Rectal smooth muscle tissue (tissue), 1 donor: Measurements from ENCODE around the gene KRT72.

Experiments used
- H3K27ac ChIP-seq: one replicate; pipeline ENCODE4 v1.7.0; 2013; ENCODE audit warnings: low read depth, low read length, inconsistent platforms
- H3K27me3 ChIP-seq: one replicate; pipeline ENCODE4 v1.7.0; 2013; ENCODE audit warnings: low read length; ENCODE audit not compliant: control insufficient read depth, insufficient read depth
- H3K36me3 ChIP-seq: one replicate; pipeline ENCODE4 v1.7.0; 2013; ENCODE audit warnings: low read length; ENCODE audit not compliant: control insufficient read depth, insufficient read depth
- H3K4me1 ChIP-seq: one replicate; pipeline ENCODE4 v1.7.0; 2013; ENCODE audit warnings: low read length; ENCODE audit not compliant: control insufficient read depth, insufficient read depth
- H3K4me3 ChIP-seq: one replicate; pipeline ENCODE4 v1.7.0; 2013; ENCODE audit warnings: low read length
- H3K9ac ChIP-seq: one replicate; pipeline ENCODE4 v1.7.0; 2013; ENCODE audit warnings: low read length

Gene KRT72

DNA sequence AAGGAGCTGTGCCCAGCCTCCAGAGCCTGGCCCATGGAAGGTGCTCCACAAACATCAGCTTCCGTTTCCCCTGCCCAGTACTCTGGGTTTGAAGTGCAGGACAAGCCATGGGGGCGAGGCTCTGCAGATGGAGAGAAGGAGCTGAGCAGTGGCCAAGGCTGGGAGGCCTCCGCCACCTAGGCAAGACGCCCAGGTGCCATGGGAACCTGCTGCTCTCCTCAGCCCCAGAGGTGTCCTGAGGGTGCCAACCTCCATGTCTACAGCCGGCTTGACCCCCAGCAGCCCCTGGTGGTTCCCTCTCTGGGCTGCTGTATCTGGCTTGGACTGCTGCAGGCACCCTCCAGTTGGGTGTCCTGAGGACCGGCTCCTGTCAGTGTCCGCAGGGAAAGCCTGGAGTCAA lies 60.7 kb downstream of the KRT72 start:
- no peaks in the 10 kb centered on the region for H3K4me1 ChIP-seq
- no peaks in the 10 kb centered on the region for H3K27me3 ChIP-seq
- no peak overlapping the region for H3K9ac ChIP-seq
- H3K36me3 ChIP-seq = no peaks in the 10 kb centered on the region
- H3K27ac ChIP-seq = no peak overlapping the region
- no peak overlapping the region for H3K4me3 ChIP-seq

DNA sequence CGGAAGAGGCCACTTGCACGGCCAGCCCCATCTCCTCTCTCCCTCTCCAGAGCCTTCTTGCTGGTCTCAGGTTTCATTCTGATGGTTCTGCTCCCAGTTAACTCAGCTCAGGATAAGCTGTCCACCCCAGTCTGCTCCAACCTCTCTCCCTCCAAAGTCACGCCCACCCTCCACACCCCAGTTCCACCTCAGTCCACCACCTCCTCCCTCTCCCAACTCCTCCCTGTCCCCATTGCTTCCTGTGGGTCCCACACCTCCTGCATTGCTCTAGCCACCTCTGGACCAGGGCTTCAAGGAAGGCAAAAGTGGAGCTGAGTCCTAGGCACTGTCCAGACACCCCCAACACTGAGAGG lies 61.5 kb downstream of the KRT72 start:
- Histone ChIP-seq H3K4me1 (no peaks in the 10 kb centered on the region), H3K27ac (no peak overlapping the region), H3K36me3 (no peaks in the 10 kb centered on the region), H3K9ac (no peak overlapping the region), H3K27me3 (no peaks in the 10 kb centered on the region), H3K4me3 (no peak overlapping the region)

- no peaks in the 10 kb centered on the region for H3K27me3 ChIP-seq
- H3K9ac ChIP-seq = no peak overlapping the region
- no peak overlapping the region for H3K27ac ChIP-seq
- no peak overlapping the region for H3K4me3 ChIP-seq
- no peaks in the 10 kb centered on the region for H3K36me3 ChIP-seq
- H3K4me1 ChIP-seq = no peaks in the 10 kb centered on the region
Observed at GRCh38 chr12:52539083-52539820, 62.0 kb downstream of the KRT72 start.

- Histone ChIP-seq H3K27me3 (no peaks in the 10 kb centered on the region), H3K4me3 (no peak overlapping the region), H3K4me1 (no peaks in the 10 kb centered on the region), H3K36me3 (no peaks in the 10 kb centered on the region), H3K9ac (no peak overlapping the region), H3K27ac (no peak overlapping the region)
Observed at GRCh38 chr12:52537101-52537500, 64.2 kb downstream of the KRT72 start.
